Measurements from ENCODE around the gene GTF2A1L. TPM values are rescaled to one million over a fixed set of nuclear protein-coding genes. Genes with fewer than 3 reads are reported as not detected.

Gene GTF2A1L
- total RNA-seq, 2 experiments from 2014 or later, result not detected

- Mint-ChIP-seq H3K9me3 (no peaks in the 10 kb centered on the region), H3K36me3 (no peaks in the 10 kb centered on the region), H3K27me3 (peaks cover 3% of the 10 kb centered on the region), H3K4me1 (ENCODE audit: low read depth) (no peaks in the 10 kb centered on the region), H3K27ac (no peak overlapping the region), H3K4me3 (no peak overlapping the region)
- POLR2A ChIA-PET, result no interaction called here
- CTCF ChIA-PET, result no interaction called here
- intact Hi-C loops (cut with micrococcal nuclease), result no loop called here
- DNase-seq, result no peak
These were observed 110.6 kb downstream of the GTF2A1L start for GRCh38 chr2:48728295-48728694.

GRCh38 chr2:48728840-48729239, 111.2 kb downstream of the GTF2A1L start:
- Mint-ChIP-seq H3K4me1 (ENCODE audit: low read depth) (no peaks in the 10 kb centered on the region), H3K27ac (no peak overlapping the region), H3K27me3 (peaks cover 3% of the 10 kb centered on the region), H3K9me3 (no peaks in the 10 kb centered on the region), H3K36me3 (no peaks in the 10 kb centered on the region), H3K4me3 (no peak overlapping the region)
- no peak for DNase-seq
- CTCF ChIA-PET, result no interaction called here
- POLR2A ChIA-PET, result no interaction called here
- intact Hi-C loops (cut with micrococcal nuclease), result no loop called here

Other genes with a start within 250 kb of the GTF2A1L start
- gene PPP1R21, start 177.1 kb upstream of the GTF2A1L start, total RNA-seq, result 10 to 100 TPM; 18.7 to 19.6 TPM
- 1 to 10 TPM; 1.2 TPM for gene STON1, start 87.7 kb upstream of the GTF2A1L start, total RNA-seq
- not detected for gene LHCGR, start 137.9 kb downstream of the GTF2A1L start, total RNA-seq